Skin of body (tissue), 2 donors: ENCODE data around the gene DHRS12. TPM values are rescaled to one million over a fixed set of nuclear protein-coding genes. Genes with fewer than 3 reads are reported as not detected.
A peak's percentile ranks its signal among the peaks of the same experiment; 100 is the strongest.

Experiments
- DNase-seq: peaks from one replicate; lab custom pipeline; 2025; lab: John Stamatoyannopoulos, UW
- total RNA-seq: library from RNA; depleted of rRNA; stranded (reverse); fragments of >200 nt; gene quantifications from one replicate; pipeline ENCODE4 v1.2.3, GENCODE V29; 2014

Gene DHRS12
- total RNA-seq, 1 donor from 2014 or later = 8.7 TPM

DNA sequence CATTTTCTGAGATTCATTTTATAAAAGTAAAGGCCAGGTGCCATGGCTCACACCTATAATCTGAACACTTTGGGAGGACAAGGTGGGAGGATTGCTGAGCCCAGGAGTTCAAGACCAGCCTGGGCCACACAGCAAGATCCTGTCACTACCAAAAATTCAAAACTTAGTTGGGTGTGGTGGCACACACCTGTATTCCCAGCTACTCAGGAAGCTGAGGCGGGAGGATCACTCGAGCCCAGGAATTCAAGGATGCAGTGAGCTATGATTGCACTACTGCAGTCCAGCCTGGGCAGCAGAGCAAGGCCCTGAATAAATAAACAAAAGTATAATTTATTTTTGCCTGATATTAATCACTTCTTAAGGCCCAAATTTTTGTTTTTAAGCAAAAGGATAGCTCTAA is 40.5 kb downstream of the DHRS12 start:
- DNase-seq = no peak

DNA sequence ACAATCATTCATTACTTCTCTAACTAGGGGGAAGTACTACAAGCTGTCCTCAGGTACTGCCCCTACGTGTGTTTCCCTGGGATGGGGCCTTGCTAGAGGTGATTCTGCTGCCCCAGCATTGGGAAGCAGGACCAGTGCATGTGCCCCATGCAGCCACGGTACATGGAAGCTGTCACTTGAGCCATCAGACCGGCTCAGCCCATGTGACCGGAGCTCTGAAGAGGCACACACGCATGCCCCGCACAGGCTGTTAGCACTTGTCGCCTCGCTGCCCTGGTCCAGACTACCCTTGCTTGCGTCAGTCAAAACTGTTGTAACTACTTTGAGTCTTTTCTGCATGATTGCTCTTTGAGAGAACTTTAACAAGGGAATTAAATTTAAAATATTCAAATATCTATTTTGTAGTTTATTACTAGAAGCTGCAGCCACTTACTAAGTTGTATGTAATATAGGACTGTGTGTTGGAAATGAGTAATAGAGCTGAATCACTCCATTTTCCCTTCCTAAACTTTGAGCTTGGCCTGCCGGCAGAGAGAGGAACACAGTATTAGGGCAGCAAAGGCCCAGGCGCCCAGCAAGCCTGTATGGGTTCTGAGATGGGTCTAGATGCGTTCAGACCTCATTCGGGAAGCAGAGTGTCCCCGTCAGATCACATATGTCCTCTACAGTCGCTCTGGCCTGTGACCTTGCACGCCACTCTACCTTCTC is 42.2 kb downstream of the DHRS12 start:
- DNase-seq = no peak

DNA sequence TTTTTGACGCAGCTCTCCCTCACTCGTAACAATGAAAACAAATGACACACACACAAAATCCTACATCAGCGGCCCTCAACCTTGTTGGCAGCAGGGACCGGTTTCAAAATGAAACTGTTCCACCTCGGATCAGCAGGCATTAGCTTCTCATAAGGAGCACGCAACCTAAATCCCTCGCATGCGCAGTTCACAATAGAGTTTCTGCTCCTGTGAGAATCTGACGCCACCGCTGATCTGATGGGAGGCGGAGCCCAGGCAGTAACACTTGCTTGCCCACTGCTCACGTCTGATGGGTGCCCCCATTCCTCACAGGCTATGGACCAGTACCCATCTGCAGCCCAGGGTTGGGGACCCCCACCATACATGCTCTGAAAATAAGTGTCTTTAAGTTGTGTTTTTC is 43.4 kb downstream of the DHRS12 start:
- no peak for DNase-seq

DNA sequence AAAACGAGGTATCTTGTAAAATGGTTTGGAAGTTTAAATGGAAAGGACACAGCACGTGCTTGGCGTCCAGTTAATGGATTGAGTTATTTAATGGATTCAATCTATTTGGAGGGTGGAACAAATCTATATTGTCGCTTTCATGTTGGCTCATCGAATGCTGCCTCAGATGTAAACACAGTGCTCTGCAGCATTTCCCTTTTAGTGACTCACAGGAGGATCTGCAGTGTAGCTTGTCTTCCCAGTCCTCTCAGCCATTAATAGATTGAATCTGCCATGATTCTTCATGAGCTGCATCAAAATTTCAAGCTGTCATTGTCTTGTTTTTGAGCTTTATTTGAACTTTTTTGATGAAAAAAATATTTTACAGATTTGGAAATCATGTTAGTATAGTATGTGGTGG is 44.7 kb downstream of the DHRS12 start:
- no peak for DNase-seq

DNA sequence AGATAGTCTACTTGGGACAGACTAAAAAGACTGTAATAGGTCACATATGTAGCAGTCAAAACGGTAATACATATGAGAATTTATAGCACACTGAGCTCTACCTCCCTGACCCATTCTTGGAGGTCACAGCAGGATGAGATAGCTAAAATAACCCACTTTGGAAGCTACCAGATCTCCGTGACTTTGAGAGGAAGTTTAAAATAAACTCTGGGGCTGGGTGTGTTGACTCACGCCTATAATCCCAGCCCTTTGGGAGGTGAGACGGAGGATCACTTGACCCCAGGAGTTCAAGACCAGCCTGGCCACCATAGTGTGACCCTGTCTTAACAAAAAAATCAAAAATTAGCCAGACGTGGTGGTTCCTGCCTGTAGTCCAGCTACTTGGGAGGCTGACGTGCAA is 45.3 kb downstream of the DHRS12 start:
- no peak for DNase-seq

DNA sequence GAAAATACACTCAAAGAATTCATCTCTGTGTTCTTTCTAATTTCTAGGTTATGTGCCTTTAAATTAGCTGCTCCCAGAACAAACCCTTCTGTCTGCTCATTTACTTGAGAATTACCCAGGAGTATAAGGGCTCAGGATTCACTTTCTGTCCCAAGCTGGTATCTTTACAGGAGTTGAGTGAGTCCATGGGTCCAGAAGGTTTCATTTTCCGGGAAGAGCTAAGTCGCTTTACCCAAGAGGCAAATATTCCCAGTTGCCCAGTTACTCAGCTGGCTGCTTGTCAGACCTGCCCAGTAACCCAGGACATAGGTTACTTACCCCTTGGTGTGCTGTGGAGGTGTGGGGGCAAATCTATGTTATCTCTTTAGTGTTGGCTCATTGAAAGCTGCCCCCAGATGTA is 47.3 kb downstream of the DHRS12 start:
- DNase-seq = no peak

DNA sequence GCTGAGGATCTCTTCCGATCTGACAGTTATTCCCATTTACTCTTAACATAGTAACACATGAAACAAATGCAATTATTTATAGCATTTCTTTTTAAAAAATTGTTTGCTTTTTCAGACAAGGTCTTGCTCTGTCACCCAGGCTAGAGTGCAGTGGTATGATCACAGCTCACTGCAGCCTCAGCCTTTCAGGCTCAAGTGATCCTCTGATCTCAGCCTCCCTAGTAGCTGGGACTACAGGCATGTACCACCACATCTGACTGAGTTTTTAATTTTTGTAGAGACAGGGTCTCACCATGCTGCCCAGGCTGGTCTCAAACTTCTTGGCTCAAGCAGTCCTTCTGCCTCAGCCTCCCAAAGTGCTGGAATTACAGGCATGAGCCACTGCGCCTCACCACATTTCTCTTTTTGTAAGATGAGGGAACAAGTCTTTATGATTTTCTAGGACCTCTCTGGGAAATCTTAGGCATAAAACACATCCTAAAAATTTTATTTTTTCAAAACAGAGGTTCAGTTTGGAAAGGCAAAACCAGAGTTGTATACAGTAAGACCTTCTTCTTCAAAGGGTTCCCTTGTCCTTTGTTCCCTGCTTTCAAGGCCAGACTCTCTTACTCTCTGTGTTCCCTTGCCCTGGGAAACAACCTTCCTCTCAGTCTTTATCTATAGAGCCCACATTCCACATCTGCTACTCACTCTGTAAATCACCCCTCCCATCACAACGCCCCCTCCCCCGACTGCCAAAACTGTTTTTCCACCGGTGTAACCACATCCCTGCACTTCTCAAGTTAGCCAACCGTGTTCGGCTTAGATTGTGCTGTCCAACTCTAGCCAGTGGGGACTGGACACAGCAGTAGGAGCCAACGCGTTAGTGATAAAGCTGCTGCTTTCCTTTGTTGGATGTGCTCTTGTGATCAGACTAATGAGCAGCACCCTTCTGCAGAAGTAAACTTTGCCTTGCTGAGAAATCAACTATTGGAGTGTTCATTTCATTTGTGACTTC is 56.2 kb downstream of the DHRS12 start:
- no peak for DNase-seq

DNA sequence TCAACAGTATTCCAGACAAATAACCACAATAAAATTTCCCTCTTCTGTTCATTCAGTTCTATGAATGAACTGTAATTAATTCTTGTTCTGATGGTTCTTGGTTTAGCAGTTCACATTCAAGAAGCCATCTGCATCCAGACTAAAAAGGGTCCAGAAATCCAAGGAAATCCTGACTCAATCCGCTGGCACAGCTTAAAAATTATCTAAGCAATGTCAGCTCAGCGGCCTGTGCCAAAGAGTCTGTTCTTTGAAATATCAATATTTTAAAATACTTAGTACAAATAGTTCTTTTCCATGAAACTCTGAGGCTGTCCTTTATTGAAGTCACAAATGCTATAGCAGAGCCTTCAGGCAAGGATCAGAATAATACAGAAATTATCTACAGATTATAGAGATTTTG is 57.2 kb downstream of the DHRS12 start:
- DNase-seq = no peak

DNA sequence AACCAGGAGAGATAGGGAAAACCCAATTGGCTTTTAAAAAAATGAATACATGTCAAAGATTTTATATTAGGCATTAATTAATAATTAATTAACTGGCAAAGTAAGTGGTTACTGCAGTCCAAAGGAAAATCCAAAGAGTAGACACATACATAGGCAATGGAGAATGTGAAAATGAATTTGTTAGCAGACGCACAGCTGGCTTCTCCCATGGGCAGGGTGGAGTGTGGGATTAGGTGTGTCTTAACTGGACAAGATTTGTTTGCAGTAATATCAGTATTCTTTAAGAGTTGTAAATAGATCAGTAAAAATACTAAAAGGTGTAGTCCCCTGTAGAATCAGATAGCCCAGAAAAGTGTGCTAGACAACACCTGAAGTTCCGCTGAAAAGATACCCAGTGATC is 58.7 kb downstream of the DHRS12 start:
- no peak for DNase-seq

DNA sequence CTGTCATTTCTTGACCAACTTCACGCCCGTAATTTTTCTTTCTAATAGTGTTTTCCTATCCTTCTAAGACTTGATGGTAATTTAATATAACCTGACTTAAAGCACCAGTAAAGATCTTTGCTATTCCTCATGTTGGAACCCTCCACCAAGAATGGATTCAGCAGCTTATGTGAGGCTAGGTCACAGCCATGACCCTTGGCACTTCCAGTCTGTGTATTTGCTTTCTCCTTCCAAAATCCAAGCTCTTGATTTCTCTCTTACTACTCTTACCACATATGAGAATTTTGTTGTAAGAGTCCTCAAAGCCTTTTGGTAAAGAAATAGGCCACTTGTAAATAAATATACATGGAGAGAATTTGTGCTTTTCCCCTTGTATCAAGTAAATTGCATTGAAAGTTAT is 61.4 kb downstream of the DHRS12 start:
- DNase-seq = no peak

DNA sequence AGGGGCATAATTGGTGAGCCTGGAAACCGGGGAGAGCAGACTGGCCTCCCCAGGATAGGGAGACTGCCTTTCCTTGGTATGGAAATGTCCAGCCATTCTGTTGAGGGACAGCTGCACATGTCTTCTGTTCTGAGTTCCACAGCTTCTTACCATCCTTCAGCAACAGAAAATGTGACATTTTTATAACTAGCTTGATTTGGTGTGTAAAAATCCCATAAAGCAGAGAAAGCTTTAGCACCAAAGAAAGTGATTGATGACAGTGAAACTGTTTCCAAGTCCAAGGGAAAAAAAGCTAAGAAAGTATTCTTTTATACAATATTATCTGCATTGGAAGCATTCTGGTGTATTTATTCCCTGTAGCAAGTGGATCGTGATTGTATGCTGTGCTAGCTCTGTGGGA is 61.9 kb downstream of the DHRS12 start:
- no peak for DNase-seq

DNA sequence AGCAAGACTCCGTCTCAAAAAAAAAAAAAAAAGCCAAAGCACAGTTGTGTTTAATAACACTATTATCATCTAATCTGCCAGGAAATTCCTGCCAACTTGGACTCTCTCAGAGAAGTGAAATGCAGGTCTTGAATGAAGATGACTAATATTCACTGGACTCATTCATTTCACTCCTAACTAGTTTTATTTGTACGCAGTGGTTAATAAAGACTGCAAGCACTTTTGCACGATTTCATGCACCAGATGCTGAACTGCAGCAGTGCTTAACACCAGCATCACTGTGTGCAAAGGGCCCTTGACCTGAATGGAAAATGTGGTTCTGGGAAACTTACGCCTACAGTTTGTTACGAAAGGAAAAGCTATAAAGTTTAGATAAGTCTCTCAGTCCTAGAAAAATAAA is 63.3 kb downstream of the DHRS12 start:
- DNase-seq = peak; percentile 3

DNA sequence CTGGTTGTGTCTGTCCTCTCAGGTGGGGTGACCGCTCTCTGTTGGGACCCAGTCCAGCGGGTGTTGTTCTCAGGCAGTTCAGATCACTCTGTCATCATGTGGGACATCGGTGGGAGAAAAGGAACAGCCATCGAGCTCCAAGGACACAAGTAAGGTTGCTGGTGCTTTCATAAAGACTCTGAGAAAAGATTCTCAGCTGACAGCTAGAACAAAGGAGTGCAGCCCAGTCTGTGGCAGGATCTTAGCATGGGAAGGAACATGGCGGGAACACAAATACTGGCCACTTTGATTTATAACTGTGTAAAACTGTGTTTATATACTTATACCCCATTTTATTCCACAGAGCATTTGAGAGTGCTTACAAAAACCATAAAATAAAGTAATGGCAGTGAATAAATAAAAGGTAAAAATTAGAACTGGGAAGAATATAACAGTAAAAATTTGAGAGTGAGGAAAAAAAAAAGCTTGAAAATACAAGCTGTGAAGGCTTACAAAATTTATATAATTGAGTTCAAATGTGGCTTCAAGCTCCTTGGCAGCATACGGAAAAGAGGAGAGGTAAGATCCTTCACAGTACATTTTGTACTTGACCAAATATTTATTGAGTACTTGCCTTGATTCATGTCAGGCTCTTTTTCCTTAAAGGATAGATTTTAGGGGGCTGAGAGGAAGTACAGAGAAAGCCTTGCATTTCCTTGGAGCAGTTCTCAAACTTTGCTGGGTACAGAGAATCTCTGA is 64.8 kb downstream of the DHRS12 start:
- no peak for DNase-seq

DNA sequence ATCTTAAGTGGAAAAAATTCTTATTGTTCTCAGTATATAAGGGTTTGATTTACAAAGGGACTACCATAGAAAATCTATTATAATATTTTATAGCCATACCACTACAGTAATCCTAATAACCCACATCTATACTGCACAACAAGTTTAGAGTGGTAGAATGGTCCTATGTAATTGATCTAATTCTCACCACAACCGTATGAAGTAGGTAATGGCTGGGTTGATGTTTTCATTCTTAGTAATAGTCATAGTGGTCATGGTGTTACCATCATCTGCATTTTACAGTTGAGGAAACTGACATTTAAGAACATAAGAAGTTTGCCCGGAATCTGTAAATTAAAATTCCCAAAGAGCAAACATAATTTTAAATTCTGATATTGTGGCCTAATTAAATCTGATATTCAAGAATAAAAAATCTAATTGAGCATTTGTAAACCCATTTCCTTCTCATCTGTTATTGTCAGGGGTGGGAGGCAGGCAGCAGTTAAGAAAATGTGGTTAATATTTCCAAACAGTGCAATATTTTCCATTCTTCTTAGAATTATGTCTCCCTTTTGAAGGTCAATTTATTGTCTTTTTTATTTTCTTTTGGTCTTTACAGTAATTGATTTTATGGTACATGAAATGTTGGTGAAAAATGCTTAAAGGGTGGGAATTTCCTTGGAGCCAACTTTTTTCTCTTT is 65.6 kb downstream of the DHRS12 start:
- DNase-seq = no peak

DNA sequence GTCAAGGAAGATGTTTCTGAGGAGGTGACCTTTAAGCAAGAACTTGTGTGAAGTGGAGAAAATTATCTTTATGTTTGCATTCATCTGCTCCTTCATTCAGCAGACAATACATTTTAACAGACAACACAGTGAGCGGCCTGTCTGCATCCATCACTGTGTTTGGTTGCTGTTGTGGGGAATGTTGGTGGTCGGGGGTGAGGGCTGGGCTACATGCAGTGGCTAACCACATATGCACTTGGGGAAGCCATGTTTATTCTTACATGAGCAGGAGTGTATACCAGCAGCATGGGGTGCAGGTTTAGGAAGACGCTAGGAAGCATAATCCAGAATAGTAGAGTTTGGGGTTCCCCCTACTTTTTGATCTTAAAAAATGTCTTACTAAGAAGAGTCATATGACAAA is 66.4 kb downstream of the DHRS12 start:
- DNase-seq = no peak

DNA sequence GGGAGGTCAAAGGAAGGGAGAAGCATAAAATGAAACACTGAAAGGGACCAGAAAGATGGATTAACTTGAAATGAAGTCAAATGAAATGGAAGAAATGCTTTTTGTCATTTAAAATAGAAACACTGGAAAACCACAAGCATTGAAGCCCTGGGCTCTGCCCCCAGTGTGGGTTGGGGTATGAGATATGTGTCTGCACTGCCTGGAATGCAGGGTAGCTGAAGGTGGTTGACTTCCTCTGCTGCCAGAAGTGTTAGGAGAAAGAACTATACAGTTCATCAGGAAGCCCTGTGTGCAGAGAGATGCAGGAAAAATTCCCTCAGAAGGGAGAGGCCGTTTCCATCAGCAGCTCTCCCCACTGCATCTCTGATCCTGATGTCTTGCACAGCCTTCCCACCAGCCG is 69.2 kb downstream of the DHRS12 start:
- no peak for DNase-seq

DNA sequence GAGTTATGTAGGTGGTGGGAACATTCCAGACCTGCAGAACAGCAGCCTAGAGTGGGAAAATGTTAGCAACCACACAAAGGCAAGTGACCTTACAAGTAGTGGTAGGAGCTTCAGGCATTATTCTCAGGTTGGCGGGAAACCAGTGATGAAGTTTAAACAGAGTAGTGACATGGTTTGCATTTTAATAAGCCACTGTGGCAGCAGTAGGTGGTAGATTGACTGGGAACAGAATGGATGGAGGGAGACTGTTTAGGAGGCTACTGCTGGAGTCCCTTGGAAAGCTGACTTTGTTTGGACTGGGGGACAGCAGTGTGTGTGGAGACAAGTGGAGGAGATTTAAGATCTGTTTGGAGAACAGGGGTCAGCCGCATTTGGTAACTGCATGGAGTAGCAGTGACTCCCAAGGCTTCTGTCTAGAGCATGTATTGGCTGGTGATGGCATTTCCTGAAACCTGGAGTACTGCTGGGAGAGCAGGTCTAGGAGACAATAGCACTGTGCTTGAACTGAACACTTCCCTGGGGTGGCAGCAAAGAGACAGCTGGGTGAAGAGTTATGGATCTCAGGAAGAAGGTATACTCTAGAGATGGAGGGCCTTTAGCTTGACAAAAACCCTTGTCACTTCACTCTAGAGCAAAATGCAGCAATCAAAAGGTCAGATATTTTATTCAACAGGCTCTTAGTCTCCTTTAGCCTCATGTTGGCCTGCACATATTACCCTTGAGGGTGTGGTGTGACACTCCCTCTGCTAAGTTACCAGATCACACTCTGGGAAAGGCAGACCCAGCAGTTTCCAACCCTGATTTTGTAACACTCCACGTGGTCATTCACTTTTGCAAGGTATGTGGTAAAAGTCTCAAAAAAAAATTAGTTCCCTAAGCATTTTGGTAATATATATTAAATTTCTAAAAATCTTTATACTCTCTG is 70.3 kb downstream of the DHRS12 start:
- DNase-seq = no peak

DNA sequence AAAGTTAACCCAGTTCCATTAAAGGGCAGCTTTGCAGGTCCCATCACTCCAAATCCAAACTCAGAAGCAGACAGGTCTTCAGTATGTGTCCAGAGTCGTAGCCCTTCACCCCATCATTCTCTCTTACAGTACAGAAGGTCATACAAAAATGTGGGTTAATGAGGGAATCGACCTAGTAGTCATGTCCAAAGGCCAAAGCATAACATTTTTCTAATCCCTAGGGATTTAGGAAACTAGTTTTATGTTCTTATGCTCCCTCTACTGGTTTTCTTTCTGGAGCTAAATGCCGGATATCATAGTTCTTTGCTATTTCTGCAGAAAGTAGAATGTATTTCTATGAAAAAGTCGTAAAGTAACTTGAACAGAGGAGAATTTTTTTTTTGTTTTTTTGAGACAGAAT is 72.2 kb downstream of the DHRS12 start:
- DNase-seq = peak; percentile 59

DNA sequence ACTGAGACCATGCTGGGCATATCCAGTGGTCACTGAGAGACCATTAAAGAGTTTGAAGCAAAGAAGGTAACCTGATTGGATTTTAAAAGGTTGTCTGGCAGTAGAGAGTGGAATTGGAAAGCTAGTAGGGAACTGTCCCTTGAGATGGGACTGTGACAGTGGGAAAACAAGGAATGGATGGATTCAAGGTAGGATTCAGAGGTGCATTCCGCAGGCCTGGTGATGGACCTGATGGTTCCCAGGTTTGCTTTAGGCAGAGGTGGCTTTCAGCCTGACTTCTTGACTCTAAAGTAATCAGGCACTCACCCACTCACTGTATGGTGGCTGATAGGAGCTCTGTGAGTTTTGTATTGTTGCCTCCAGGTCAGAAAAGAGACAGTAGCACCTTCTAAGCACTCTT is 73.0 kb downstream of the DHRS12 start:
- no peak for DNase-seq

DNA sequence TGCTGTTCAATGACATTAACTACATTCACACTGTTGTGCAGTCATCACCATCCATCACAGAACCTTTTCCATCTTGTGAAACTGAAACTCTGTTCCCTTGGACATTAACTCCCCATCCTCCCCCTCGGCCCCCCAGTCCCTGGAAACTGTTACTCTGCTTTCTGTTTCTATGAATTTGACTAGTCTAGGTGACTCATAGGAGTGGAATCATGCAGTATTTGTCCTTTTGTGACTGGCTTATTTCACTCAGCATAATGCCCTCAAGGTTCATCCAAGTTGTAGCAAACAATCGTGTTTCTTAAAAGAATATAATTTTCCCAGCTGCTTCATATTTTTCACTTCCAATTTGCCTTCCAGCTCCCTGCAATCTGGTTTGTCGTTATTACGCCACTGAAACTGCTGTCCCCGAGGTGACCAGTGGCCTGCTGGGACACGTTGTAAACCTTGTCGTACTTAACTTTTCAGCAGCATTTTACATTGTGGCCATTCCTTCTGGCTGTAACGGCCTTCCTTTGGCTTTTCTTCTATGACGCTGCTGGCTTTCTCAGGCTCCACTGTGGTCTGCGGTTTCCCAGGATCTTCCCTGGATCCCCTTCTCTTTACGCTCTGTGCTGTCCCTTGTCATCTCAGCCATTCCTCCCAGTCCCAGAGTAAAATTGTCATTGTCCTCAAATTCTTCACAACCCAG is 74.0 kb downstream of the DHRS12 start:
- peak; percentile 52 for DNase-seq
